Natural killer cell treated with Interleukin-12 subunit alpha and Interleukin-12 subunit beta and Interleukin-15 and Interleukin-18, amount 100 ng/mL, for 72 hours (primary cell): ENCODE measurements around the gene LCNL1. TPM values are rescaled to one million over a fixed set of nuclear protein-coding genes. Genes with fewer than 3 reads are reported as not detected.

Experiments
- ATAC-seq, 2 donors: fragments of 150-1000 bp; cut with Tn5 transposase in 1 of 2; sonication (Bioruptor Pico), chemical (Tn5 transposase) in 1 of 2; 2 replicates each; pipeline ENCODE4 v1.10.0; 2021
- DNase-seq: peaks from one replicate; pipeline ENCODE4 v3.0.0; 2022; ENCODE audit warnings: low spot score
- H3K27ac Mint-ChIP-seq, 2 donors: 1 replicate in 1 of 2; 2 replicates in 1 of 2; pipeline ENCODE4 v1.8.0; 2022; ENCODE audit warnings: mixed read lengths in 2 of 2, mild to moderate bottlenecking in 1 of 2, moderate library complexity in 1 of 2
- H3K27me3 Mint-ChIP-seq, 2 donors: 1 replicate in 1 of 2; 2 replicates in 1 of 2; pipeline ENCODE4 v1.8.0; 2022; ENCODE audit warnings: mixed read lengths in 2 of 2
- H3K36me3 Mint-ChIP-seq: one replicate; pipeline ENCODE4 v1.8.0; 2022; ENCODE audit warnings: mixed read lengths
- H3K4me1 Mint-ChIP-seq, 2 donors: 1 replicate in 1 of 2; 2 replicates in 1 of 2; pipeline ENCODE4 v1.8.0; 2022; ENCODE audit warnings: low read depth in 2 of 2, mixed read lengths in 2 of 2, mild to moderate bottlenecking in 1 of 2
- H3K4me3 Mint-ChIP-seq: one replicate; pipeline ENCODE4 v1.8.0; 2022; ENCODE audit warnings: mixed read lengths
- H3K9me3 Mint-ChIP-seq: 2 replicates; pipeline ENCODE4 v1.8.0; 2022; ENCODE audit warnings: mixed read lengths
- total RNA-seq, 2 donors: library from RNA; stranded (reverse); gene quantifications; one replicate each; pipeline ENCODE4 v1.2.3, GENCODE V29; 2022

The LCNL1 gene
- under 1 TPM in 1 of 2 donors, not detected in 1; 0.21 TPM for total RNA-seq

GRCh38 chr9:136982232-136983051 is at the start of gene LCNL1:
LCNL1 (plus strand) TSS chr9:136982993; CDS start chr9:136983587, 594 bp downstream.
- Mint-ChIP-seq H3K4me1 (peaks cover 4 to 6% of the 10 kb centered on the region in 2 donors), H3K27me3 (peaks cover 5 to 9% of the 10 kb centered on the region in 2 donors), H3K27ac (no peak within 1 kb of the TSS), H3K36me3 (no peaks in the 10 kb centered on the region), H3K4me3 (peak within 1 kb of the TSS; percentile 2), H3K9me3 (no peaks in the 10 kb centered on the region)
- DNase-seq, result no peak
- ATAC-seq, result no peak

GRCh38 chr9:136934277-136934676 is 48.5 kb upstream of the LCNL1 start:
- Mint-ChIP-seq H3K36me3 (peaks cover 11% of the 10 kb centered on the region), H3K4me3 (no peak overlapping the region), H3K9me3 (no peaks in the 10 kb centered on the region), H3K27me3 (no peaks in the 10 kb centered on the region), H3K4me1 (peaks cover 34 to 38% of the 10 kb centered on the region in 2 donors), H3K27ac (peak overlapping the region in 1 of 2 donors; percentile 86)
- ATAC-seq (no peak), DNase-seq (no peak)

GRCh38 chr9:136935651-136936050 is 47.1 kb upstream of the LCNL1 start:
- Mint-ChIP-seq H3K36me3 (peaks cover 11% of the 10 kb centered on the region), H3K27ac (no peak overlapping the region), H3K9me3 (no peaks in the 10 kb centered on the region), H3K27me3 (no peaks in the 10 kb centered on the region), H3K4me1 (peaks cover 36 to 42% of the 10 kb centered on the region in 2 donors), H3K4me3 (no peak overlapping the region)
- ATAC-seq (no peak), DNase-seq (no peak)

- peaks cover 35 to 43% of the 10 kb centered on the region in 2 donors for H3K4me1 Mint-ChIP-seq
- peak overlapping the region in 1 of 2 donors; percentile 43 for H3K27ac Mint-ChIP-seq
- H3K9me3 Mint-ChIP-seq, result no peaks in the 10 kb centered on the region
- peaks cover 11% of the 10 kb centered on the region for H3K36me3 Mint-ChIP-seq
- ATAC-seq (no peak), DNase-seq (no peak)
- no peaks in the 10 kb centered on the region for H3K27me3 Mint-ChIP-seq
- no peak overlapping the region for H3K4me3 Mint-ChIP-seq
Measured at GRCh38 chr9:136936645-136937170, 46.1 kb upstream of the LCNL1 start.

- no peak for ATAC-seq
- no peak overlapping the region for H3K4me3 Mint-ChIP-seq
- H3K27me3 Mint-ChIP-seq, result no peaks in the 10 kb centered on the region
- peaks cover 29 to 39% of the 10 kb centered on the region in 2 donors for H3K4me1 Mint-ChIP-seq
- no peaks in the 10 kb centered on the region for H3K9me3 Mint-ChIP-seq
- H3K27ac Mint-ChIP-seq, result no peak overlapping the region
- no peak for DNase-seq
- H3K36me3 Mint-ChIP-seq, result peaks cover 11% of the 10 kb centered on the region
Measured at GRCh38 chr9:136937186-136938001, 45.4 kb upstream of the LCNL1 start.

GRCh38 chr9:136939431-136939995 is 43.3 kb upstream of the LCNL1 start:
- H3K27ac Mint-ChIP-seq, result peak overlapping the region; percentile 39 to 65
- H3K9me3 Mint-ChIP-seq, result no peaks in the 10 kb centered on the region
- peak overlapping the region; percentile 20 for H3K4me3 Mint-ChIP-seq
- peaks cover 13 to 20% of the 10 kb centered on the region in 2 donors for H3K4me1 Mint-ChIP-seq
- no peak for DNase-seq
- H3K27me3 Mint-ChIP-seq, result no peaks in the 10 kb centered on the region
- peaks cover 6% of the 10 kb centered on the region for H3K36me3 Mint-ChIP-seq
- no peak for ATAC-seq

- no peak for ATAC-seq
- DNase-seq, result no peak
- Mint-ChIP-seq H3K9me3 (no peaks in the 10 kb centered on the region), H3K4me1 (peaks cover 18 to 21% of the 10 kb centered on the region in 2 donors), H3K27ac (peak overlapping the region in 1 of 2 donors; percentile 39), H3K27me3 (no peaks in the 10 kb centered on the region), H3K36me3 (peaks cover 6% of the 10 kb centered on the region), H3K4me3 (no peak overlapping the region)
Measured at GRCh38 chr9:136939996-136940525, 42.7 kb upstream of the LCNL1 start.

- H3K36me3 Mint-ChIP-seq, result peaks cover 6% of the 10 kb centered on the region
- H3K9me3 Mint-ChIP-seq, result no peaks in the 10 kb centered on the region
Measured at GRCh38 chr9:136940526-136941230, 42.1 kb upstream of the LCNL1 start.

GRCh38 chr9:136941231-136942111 is 41.3 kb upstream of the LCNL1 start:
- Mint-ChIP-seq H3K4me1 (peaks cover 15 to 18% of the 10 kb centered on the region in 2 donors), H3K27me3 (no peaks in the 10 kb centered on the region), H3K4me3 (no peak overlapping the region), H3K27ac (no peak overlapping the region), H3K9me3 (no peaks in the 10 kb centered on the region), H3K36me3 (peaks cover 6% of the 10 kb centered on the region)
- no peak for ATAC-seq
- DNase-seq, result no peak

More at GRCh38 chr9:136940526-136941230, 42.1 kb upstream of the LCNL1 start:
- peaks cover 19 to 21% of the 10 kb centered on the region in 2 donors for H3K4me1 Mint-ChIP-seq
- H3K4me3 Mint-ChIP-seq, result no peak overlapping the region
- H3K27ac Mint-ChIP-seq, result no peak overlapping the region
- no peaks in the 10 kb centered on the region for H3K27me3 Mint-ChIP-seq
- DNase-seq (no peak), ATAC-seq (no peak)

- Mint-ChIP-seq H3K27ac (no peak overlapping the region), H3K36me3 (peaks cover 6% of the 10 kb centered on the region), H3K9me3 (no peaks in the 10 kb centered on the region), H3K4me3 (peak overlapping the region; percentile 82), H3K27me3 (no peaks in the 10 kb centered on the region), H3K4me1 (peaks cover 13 to 17% of the 10 kb centered on the region in 2 donors)
- DNase-seq (no peak), ATAC-seq (no peak)
Measured at GRCh38 chr9:136942112-136942880, 40.5 kb upstream of the LCNL1 start.

GRCh38 chr9:136942881-136943230 is 39.9 kb upstream of the LCNL1 start:
- H3K4me3 Mint-ChIP-seq, result peak overlapping the region; percentile 82
- H3K27ac Mint-ChIP-seq, result no peak overlapping the region
- H3K27me3 Mint-ChIP-seq, result no peaks in the 10 kb centered on the region
- ATAC-seq, result no peak
- H3K9me3 Mint-ChIP-seq, result no peaks in the 10 kb centered on the region
- H3K4me1 Mint-ChIP-seq, result peaks cover 13 to 18% of the 10 kb centered on the region in 2 donors
- peaks cover 6% of the 10 kb centered on the region for H3K36me3 Mint-ChIP-seq
- DNase-seq, result no peak
